Fibroblast of the conjunctiva (primary cell): Measurements from ENCODE around the gene AGTPBP1.
A peak's percentile ranks its signal among the peaks of the same experiment; 100 is the strongest.
"Not testable (repeated sequence)": the region's sequence is repeated elsewhere in the genome, so short reads cannot be mapped to it uniquely, and the experiment has no call there.

Source experiments
- DNase-seq: peaks from one replicate; pipeline ENCODE4 v3.0.0-alpha.2; 2010; ENCODE audit warnings: low read depth

AGTPBP1 gene

GRCh38 chr9:85617141-85617670, 124.5 kb downstream of the AGTPBP1 start:
- no peak for DNase-seq

- no peak for DNase-seq
Measured at GRCh38 chr9:85615792-85616191, 126.0 kb downstream of the AGTPBP1 start.

DNA sequence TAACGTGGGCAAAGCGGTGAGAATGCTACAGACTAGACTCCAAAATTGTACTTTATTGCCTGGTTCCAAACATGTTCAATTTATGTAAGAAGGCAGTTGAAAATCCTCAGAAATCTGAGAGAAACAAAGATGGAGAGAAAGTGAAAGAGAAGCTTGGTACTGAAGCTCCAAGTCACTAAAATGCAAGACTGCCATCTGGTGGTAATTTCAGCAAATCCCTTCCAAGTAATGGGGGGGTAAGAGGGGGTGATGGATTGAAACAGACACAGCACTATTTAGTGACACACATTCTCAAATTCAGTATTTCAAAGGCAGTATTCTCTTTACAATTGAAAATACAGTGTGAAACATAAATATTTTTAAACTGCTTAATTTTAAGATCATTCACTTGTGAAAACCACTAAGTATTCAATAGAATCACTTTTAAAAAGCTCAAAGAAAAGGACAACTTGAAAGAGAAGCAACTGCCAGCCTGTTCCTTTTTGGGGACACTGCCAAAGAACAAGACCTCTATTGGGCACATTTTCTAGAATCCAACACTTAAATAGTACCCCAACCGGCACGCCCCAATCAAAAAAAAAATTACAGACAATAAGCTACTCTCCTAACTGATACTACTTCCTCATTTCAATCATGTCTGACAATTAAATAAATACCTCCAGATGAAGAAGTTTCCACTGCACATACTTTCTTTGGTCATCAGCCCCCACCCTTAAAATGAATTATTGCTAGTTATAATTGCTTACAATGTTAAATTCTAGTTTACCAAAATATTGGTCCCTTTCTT, 131.5 kb downstream of the AGTPBP1 start:
- peak; percentile 77 for DNase-seq

- DNase-seq, result no peak
Measured at GRCh38 chr9:85605905-85606304, 135.8 kb downstream of the AGTPBP1 start.

DNA sequence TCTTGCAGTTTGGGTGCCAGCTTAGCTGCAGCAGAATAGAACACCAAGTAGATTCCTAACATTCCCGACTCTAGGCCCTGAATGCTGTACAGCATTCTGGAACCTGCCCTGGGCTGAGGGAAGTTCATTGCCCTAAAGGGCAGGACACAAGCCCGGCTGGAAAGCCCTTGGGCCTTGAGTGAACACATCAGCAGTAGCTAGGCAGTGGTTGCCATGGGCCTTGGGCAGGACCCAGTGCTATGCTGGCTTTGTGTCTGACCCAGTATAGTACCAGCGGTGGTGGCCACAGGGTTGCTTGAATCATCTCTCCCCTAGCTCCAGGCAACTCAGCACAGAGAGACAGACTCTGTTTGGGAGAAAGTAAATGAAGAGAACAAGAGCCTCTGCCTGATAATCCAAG, 137.8 kb downstream of the AGTPBP1 start:
- no peak for DNase-seq

DNA sequence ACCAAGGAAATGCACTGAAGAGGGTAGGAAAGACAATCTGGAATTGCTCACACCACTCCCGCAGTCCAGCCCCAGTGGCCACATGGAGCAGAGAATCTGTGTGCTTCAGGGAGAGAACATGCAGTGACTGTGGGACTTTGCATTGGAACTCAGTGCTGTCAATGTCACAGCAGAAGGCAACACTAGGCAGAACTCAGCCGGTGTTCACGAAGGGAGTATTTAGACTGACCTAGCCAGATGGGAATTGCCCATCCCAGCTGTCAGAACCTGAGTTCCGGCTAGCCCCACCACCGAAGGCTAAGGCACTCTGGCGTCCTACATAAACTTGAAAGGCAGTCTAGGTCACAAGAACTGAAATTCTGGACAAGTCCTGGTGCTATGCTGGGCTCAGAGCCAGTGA, 139.0 kb downstream of the AGTPBP1 start:
- no peak for DNase-seq

GRCh38 chr9:85600675-85601263, 141.0 kb downstream of the AGTPBP1 start:
- no peak for DNase-seq

- no peak for DNase-seq
Measured at GRCh38 chr9:85599540-85600105, 142.1 kb downstream of the AGTPBP1 start.

- DNase-seq, result no peak
Measured at GRCh38 chr9:85594316-85594715, 147.4 kb downstream of the AGTPBP1 start.

DNA sequence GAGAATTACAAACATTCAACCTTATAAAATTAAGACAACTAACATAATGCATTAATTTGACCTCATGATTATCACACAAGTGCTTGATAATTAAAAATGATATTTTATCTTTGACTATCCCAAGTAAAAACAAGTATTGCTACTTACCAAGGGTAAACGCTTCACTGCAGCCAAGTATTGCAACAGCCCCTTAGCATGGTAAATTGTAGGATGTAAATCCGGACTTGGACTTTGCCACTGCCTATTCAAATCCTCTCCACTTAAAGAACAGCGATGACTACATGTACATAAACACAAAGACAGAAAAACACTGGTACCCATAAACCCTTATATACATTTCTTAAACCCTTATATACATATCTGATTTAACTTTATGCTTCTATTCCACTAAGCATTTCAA, 155.1 kb downstream of the AGTPBP1 start:
- DNase-seq, result no peak

DNA sequence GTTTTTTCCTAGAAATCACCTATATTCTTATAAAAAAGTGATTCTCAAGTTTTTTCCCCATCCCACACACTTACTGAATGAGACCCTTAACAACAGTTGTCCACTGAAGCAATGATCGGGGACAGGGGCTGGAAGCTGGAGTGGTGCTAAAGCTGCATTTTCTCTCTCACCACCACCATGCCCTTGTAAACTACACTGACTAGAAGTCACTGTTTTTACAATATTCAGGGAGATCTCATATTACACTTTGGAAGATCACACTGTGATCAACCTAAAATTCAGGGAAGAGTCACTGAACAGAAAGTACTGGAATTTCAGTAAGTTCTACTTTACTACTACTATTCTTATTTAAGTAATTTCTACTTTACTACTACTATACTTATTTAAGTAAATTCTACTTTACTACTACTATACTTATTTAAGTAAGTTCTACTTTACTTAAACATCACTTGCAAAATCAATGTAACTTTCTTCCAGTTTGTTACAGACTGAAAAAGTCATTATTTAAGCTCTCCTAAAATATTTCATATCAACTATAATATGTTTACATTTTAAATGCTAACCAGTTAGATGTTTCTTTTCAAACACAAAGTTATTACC, 164.3 kb downstream of the AGTPBP1 start:
- DNase-seq, result no peak

GRCh38 chr9:85575868-85576267, 165.9 kb downstream of the AGTPBP1 start:
- DNase-seq, result no peak

GRCh38 chr9:85573546-85573945, 168.2 kb downstream of the AGTPBP1 start:
- DNase-seq, result not testable (repeated sequence)

DNA sequence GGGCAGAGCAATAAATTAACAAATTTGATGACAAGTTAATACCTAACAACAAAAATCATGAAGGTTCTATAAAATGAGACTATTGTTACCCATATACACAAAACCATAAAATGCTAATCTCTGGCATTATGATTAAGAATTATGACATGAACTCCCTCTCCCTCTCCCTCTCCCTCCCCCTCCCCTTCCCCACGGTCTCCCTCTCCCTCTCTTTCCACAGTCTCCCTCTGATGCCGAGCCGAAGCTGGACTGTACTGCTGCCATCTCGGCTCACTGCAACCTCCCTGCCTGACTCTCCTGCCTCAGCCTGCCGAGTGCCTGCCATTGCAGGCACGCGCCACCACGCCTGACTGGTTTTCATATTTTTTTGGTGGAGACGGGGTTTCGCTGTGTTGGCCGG, 168.8 kb downstream of the AGTPBP1 start:
- DNase-seq, result not testable (repeated sequence)

GRCh38 chr9:85569988-85570387, 171.8 kb downstream of the AGTPBP1 start:
- DNase-seq, result no peak

- no peak for DNase-seq
Measured at GRCh38 chr9:85559526-85559925, 182.2 kb downstream of the AGTPBP1 start.

DNA sequence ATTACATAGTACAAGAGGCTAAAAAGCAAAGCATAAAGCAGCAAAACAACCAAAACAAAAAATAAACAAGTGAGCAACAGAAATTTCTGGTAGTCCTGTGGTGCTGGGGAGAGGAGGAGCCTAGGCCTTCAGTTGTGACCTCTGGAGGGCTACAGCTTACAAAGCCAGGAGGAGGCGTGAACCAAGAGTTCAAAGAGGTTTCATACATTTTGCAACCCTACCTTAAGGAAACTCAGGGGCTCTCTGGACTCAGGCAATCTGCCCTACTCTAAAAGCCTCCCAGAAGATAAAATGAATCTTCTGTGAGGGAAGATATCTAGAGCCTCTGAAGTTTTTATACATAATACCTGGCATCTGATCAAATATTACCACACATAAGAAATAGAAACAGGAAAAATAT, 187.4 kb downstream of the AGTPBP1 start:
- DNase-seq, result no peak

GRCh38 chr9:85553475-85553874, 188.3 kb downstream of the AGTPBP1 start:
- no peak for DNase-seq

DNA sequence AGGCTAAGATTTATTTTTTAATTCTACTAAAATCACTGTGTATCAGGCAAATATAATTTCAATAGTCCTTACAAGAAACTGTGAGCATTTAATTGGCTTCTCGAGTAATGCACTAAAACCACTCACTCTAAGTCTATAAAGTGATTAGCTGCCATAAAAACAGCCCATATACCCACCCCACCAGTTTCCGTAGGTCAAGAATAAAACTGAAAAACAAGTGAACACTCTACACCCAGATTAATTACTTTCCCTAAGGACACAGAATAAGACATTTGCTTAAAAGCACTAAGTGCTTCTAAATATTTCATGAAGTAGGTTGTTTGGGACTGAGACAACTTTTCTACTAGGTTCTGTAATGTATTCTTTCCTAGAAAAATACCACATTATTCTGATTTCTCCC, 194.2 kb downstream of the AGTPBP1 start:
- DNase-seq, result no peak

GRCh38 chr9:85543196-85543595, 198.6 kb downstream of the AGTPBP1 start:
- DNase-seq, result no peak

DNA sequence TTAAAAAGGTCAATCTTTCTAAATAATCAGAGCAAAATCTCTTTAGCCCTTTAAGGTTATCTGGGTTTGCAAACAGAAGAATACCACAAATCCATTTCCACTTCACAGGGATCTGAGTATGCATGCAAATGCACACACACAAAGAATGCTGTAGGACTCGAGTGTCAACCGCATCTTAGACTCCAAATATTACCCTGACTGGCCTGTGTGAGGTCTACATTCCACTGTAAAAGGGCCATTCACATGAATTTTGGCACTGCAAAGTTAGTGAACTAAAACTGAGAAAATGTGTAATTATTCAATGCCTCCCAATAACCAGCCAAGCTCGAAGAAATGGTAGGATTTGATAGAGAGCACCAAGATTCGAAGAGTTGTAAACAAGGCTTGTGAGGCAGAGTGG, 199.9 kb downstream of the AGTPBP1 start:
- DNase-seq, result no peak

DNA sequence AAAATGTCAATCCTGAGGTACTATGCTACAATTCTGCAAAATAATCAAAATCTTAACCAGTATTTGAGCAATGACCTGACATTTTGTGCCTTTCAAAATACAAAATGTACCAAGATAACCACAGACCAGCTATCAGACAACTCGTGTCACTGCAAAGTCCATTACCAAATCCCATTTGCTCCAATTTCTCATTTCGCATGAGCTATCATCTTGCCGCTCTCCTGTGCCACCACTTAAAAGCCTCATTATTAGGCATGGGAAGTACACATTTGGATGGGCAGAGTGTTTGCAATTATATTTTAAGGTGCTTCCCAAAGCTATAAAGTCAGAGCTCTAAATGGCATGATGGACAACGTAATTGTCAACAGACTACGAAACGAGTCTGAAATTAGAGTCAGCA, 205.2 kb downstream of the AGTPBP1 start:
- no peak for DNase-seq

- peak; percentile 39 for DNase-seq
Measured at GRCh38 chr9:85536076-85536475, 205.7 kb downstream of the AGTPBP1 start.
